GM12878 (cell line): Measurements from ENCODE around the gene LETM1. TPM values are rescaled to one million over a fixed set of nuclear protein-coding genes. Genes with fewer than 3 reads are reported as not detected.
A peak's percentile ranks its signal among the peaks of the same experiment; 100 is the strongest.

Experiments
- CEBPB ChIP-seq, 2 experiments: fragments of 150-350 bp in 1 of 2; IDR thresholded peaks; 2 replicates each; pipeline ENCODE4 v1.6.1; 2012 to 2014; ENCODE audit warnings: low read depth in 2 of 2, low read length in 2 of 2, borderline replicate concordance in 1 of 2, inconsistent platforms in 1 of 2
- CHD2 ChIP-seq: IDR thresholded peaks from 2 replicates; pipeline ENCODE4 v1.6.1; 2011; ENCODE audit warnings: low read depth, low read length, improper control_type of control experiment, borderline replicate concordance
- CREM ChIP-seq: IDR thresholded peaks from 2 replicates; pipeline ENCODE4 v1.6.1; 2014; ENCODE audit warnings: antibody characterized with exemption, low read depth
- IRF4 ChIP-seq: IDR thresholded peaks from 2 replicates; pipeline ENCODE4 v1.6.1; 2011; ENCODE audit warnings: low read depth, low read length
- NR2C2 ChIP-seq: IDR thresholded peaks from 2 replicates; pipeline ENCODE4 v1.6.1; 2011; ENCODE audit warnings: borderline replicate concordance, low read depth; ENCODE audit not compliant: control insufficient read depth, insufficient read length
- RAD51 ChIP-seq: fragments of 450-650 bp; IDR thresholded peaks from 2 replicates; pipeline ENCODE4 v1.6.1; 2016; ENCODE audit warnings: moderate library complexity, mild to moderate bottlenecking, inconsistent platforms
- RBBP5 ChIP-seq: fragments of 200-600 bp; sonication (generic); conservative IDR thresholded peaks from 2 replicates; pipeline ENCODE4 v1.6.1; 2016
- SRF ChIP-seq, 2 experiments: IDR thresholded peaks; 2 replicates each; pipeline ENCODE4 v1.6.1; 2011; ENCODE audit warnings: low read depth in 2 of 2, low read length in 2 of 2, mild to moderate bottlenecking in 1 of 2, moderate library complexity in 1 of 2
- SUPT20H ChIP-seq: IDR thresholded peaks from 2 replicates; pipeline ENCODE4 v1.6.1; 2011; ENCODE audit warnings: low read depth, mild to moderate bottlenecking, low read length, moderate library complexity, borderline replicate concordance; ENCODE audit not compliant: control insufficient read depth
- SUZ12 ChIP-seq: fragments of 200-600 bp; sonication (generic); IDR thresholded peaks from one replicate; pipeline ENCODE4 v1.6.1; 2018; ENCODE audit warnings: antibody characterized with exemption, mild to moderate bottlenecking; ENCODE audit not compliant: unreplicated experiment
- YY1 ChIP-seq: IDR thresholded peaks from 2 replicates; pipeline ENCODE4 v1.6.1; 2011; ENCODE audit warnings: low read depth, mild to moderate bottlenecking, low read length
- ZNF622 ChIP-seq: fragments of 450-650 bp; IDR thresholded peaks from 2 replicates; pipeline ENCODE4 v1.6.1; 2017; ENCODE audit warnings: mild to moderate bottlenecking, inconsistent platforms
- polyA plus RNA-seq, 11 experiments: library from polyadenylated mRNA; depleted of rRNA in 4 of 11; unstranded in 6 of 11; stranded (reverse) in 5 of 11; fragments of >200 nt; fragmentation: Nextera tagmentation in 4 of 11; fragmentation: Illumina TruSeq in 1 of 11; extraction: Ambion mirVana in 4 of 11; extraction: Trizol in 1 of 11; gene quantifications; 1 replicate in 1 of 11; 2 replicates in 10 of 11; pipeline versions ENCODE4 v1.2.1 to v1.2.3, GENCODE V29; 2011 to 2016; ENCODE audit warnings: inconsistent platforms in 2 of 11, missing spikeins in 2 of 11, low read depth in 1 of 11
- total RNA-seq, 4 experiments: library from RNA; depleted of rRNA in 3 of 4; stranded (reverse); fragments of >200 nt in 3 of 4; fragmentation: Illumina TruSeq in 1 of 4; extraction: Trizol in 1 of 4; gene quantifications; 2 replicates each; pipeline versions ENCODE4 v1.2.1 to v1.2.3, GENCODE V29; 2013 to 2021
- TF ChIP-seq, protein P1 (sequence below): IDR thresholded peaks from 2 replicates; pipeline ENCODE4 v1.6.1; 2012; ENCODE audit warnings: low read length, inconsistent platforms
- TF ChIP-seq, protein P2 (sequence below): IDR thresholded peaks from 2 replicates; pipeline ENCODE4 v1.6.1; 2011; ENCODE audit warnings: mild to moderate bottlenecking, low read depth, low read length, moderate library complexity; ENCODE audit not compliant: insufficient replicate concordance
- TF ChIP-seq, protein P3 (sequence below): fragments of 450-650 bp; IDR thresholded peaks from 2 replicates; pipeline ENCODE4 v1.6.1; 2017; ENCODE audit warnings: mild to moderate bottlenecking, low read depth, inconsistent platforms; ENCODE audit not compliant: poor library complexity, severe bottlenecking
- TF ChIP-seq, protein P4 (sequence below): IDR thresholded peaks from 2 replicates; pipeline ENCODE4 v1.6.1; 2012; ENCODE audit warnings: mild to moderate bottlenecking, low read depth, low read length
- TF ChIP-seq, protein P5 (sequence below): fragments of 450-650 bp; IDR thresholded peaks from 2 replicates; pipeline ENCODE4 v1.6.1; 2017; ENCODE audit warnings: low read depth, mild to moderate bottlenecking, moderate library complexity

The LETM1 gene
- total and polyA plus RNA-seq, 10 of the 15 experiments (the other 5 are each of a cell fraction or from before 2014, with no cell fraction given) = 2.6 to 65.2 (median 30.2) TPM

DNA sequence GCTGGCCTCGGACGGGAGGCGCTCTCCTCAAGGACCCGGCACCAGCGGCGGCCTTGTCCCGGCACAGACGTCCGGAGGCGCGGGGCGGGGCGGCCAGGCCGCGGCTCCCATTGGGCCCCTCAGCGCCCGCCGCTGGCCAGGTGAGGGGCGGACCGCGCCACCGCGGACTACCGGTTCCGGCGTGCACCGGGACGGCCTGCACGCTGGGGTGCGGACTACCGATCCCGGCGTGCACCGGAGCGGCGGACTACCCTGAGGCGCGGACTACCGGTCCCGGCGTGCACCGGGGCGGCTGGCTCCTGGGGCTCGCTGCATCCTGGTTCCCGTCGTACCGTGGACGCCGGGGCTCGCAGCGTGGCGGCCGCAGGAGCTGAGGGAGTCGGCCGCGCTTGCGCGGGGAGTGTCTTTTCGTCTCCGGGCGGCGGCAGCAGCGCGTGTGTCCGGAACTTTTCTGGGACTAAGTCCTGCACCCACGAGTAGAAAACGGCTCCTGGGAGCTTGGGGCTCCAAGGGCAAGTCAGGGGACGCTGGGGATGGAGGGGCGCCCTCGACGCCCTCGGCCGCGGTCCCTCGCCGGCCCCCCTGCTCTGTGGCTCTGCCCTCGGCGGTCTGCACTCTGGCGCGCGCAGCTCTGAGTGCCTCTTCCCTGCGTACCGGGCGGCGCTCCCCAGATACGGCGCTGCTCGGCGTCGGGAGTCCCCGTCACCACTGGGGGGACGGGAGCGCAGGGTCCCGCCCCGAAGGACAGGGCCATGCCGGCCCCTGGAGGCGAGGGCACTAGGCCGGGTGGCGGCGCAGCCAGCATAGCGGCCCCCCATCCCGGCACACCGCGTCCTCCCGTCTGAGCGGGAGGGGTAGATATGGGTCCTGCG, at the start of gene LETM1 (continued):
- no peak for TF ChIP-seq ZNF622
- TF ChIP-seq SRF (IDR thresholded peaks at IDR 0.05; ENCODE audit: low read depth in 2 of 2, low read length in 2 of 2) = 0 out of 4 replicates have a peak, but pooled peaks of 1 of the 2 experiments have one; percentile 66
- no peak for TF ChIP-seq RAD51
- TF ChIP-seq, protein P1, sequence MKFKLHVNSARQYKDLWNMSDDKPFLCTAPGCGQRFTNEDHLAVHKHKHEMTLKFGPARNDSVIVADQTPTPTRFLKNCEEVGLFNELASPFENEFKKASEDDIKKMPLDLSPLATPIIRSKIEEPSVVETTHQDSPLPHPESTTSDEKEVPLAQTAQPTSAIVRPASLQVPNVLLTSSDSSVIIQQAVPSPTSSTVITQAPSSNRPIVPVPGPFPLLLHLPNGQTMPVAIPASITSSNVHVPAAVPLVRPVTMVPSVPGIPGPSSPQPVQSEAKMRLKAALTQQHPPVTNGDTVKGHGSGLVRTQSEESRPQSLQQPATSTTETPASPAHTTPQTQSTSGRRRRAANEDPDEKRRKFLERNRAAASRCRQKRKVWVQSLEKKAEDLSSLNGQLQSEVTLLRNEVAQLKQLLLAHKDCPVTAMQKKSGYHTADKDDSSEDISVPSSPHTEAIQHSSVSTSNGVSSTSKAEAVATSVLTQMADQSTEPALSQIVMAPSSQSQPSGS = no peak
- no peak for TF ChIP-seq RBBP5
- peak; percentile 78; the same call in 1 of the 2 replicates for TF ChIP-seq YY1
- TF ChIP-seq CREM = peak; percentile 78
- TF ChIP-seq, protein P2, sequence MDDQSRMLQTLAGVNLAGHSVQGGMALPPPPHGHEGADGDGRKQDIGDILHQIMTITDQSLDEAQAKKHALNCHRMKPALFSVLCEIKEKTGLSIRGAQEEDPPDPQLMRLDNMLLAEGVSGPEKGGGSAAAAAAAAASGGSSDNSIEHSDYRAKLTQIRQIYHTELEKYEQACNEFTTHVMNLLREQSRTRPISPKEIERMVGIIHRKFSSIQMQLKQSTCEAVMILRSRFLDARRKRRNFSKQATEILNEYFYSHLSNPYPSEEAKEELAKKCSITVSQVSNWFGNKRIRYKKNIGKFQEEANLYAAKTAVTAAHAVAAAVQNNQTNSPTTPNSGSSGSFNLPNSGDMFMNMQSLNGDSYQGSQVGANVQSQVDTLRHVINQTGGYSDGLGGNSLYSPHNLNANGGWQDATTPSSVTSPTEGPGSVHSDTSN = no peak
- TF ChIP-seq SUZ12 = no peak
- TF ChIP-seq NR2C2 = no peak
- TF ChIP-seq, protein P3, sequence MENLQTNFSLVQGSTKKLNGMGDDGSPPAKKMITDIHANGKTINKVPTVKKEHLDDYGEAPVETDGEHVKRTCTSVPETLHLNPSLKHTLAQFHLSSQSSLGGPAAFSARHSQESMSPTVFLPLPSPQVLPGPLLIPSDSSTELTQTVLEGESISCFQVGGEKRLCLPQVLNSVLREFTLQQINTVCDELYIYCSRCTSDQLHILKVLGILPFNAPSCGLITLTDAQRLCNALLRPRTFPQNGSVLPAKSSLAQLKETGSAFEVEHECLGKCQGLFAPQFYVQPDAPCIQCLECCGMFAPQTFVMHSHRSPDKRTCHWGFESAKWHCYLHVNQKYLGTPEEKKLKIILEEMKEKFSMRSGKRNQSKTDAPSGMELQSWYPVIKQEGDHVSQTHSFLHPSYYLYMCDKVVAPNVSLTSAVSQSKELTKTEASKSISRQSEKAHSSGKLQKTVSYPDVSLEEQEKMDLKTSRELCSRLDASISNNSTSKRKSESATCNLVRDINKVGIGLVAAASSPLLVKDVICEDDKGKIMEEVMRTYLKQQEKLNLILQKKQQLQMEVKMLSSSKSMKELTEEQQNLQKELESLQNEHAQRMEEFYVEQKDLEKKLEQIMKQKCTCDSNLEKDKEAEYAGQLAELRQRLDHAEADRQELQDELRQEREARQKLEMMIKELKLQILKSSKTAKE = no peak
- TF ChIP-seq SUPT20H = no peak
- TF ChIP-seq CEBPB (IDR thresholded peaks at IDR 0.05; ENCODE audit: borderline replicate concordance in 1 of 2, low read depth in 2 of 2, low read length in 2 of 2) = no peak
- TF ChIP-seq IRF4 = no peak
- TF ChIP-seq, protein P4, sequence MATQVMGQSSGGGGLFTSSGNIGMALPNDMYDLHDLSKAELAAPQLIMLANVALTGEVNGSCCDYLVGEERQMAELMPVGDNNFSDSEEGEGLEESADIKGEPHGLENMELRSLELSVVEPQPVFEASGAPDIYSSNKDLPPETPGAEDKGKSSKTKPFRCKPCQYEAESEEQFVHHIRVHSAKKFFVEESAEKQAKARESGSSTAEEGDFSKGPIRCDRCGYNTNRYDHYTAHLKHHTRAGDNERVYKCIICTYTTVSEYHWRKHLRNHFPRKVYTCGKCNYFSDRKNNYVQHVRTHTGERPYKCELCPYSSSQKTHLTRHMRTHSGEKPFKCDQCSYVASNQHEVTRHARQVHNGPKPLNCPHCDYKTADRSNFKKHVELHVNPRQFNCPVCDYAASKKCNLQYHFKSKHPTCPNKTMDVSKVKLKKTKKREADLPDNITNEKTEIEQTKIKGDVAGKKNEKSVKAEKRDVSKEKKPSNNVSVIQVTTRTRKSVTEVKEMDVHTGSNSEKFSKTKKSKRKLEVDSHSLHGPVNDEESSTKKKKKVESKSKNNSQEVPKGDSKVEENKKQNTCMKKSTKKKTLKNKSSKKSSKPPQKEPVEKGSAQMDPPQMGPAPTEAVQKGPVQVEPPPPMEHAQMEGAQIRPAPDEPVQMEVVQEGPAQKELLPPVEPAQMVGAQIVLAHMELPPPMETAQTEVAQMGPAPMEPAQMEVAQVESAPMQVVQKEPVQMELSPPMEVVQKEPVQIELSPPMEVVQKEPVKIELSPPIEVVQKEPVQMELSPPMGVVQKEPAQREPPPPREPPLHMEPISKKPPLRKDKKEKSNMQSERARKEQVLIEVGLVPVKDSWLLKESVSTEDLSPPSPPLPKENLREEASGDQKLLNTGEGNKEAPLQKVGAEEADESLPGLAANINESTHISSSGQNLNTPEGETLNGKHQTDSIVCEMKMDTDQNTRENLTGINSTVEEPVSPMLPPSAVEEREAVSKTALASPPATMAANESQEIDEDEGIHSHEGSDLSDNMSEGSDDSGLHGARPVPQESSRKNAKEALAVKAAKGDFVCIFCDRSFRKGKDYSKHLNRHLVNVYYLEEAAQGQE = no peak
- TF ChIP-seq CHD2 = peak; percentile 85
- TF ChIP-seq, protein P5, sequence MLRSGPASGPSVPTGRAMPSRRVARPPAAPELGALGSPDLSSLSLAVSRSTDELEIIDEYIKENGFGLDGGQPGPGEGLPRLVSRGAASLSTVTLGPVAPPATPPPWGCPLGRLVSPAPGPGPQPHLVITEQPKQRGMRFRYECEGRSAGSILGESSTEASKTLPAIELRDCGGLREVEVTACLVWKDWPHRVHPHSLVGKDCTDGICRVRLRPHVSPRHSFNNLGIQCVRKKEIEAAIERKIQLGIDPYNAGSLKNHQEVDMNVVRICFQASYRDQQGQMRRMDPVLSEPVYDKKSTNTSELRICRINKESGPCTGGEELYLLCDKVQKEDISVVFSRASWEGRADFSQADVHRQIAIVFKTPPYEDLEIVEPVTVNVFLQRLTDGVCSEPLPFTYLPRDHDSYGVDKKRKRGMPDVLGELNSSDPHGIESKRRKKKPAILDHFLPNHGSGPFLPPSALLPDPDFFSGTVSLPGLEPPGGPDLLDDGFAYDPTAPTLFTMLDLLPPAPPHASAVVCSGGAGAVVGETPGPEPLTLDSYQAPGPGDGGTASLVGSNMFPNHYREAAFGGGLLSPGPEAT = no peak
